PFSK-1 (cell line): ENCODE measurements around the gene LYZL4.

Experiments used
- FOXP2 ChIP-seq: optimal IDR thresholded peaks from 2 replicates; pipeline ENCODE3; 2011; ENCODE audit warnings: borderline replicate concordance, control low read depth, inconsistent platforms; ENCODE audit not compliant: insufficient read depth; ENCODE audit errors: extremely low read length, extremely low read depth
- POLR2AphosphoS5 ChIP-seq: IDR thresholded peaks from 2 replicates; pipeline ENCODE4 v1.6.1; 2012; ENCODE audit warnings: low read depth, mild to moderate bottlenecking, control low read depth, low read length, moderate library complexity
- REST ChIP-seq, 2 experiments: IDR thresholded peaks; 2 replicates each; pipeline versions ENCODE4 v1.6.1 to v1.8.0; 2011 to 2012; ENCODE audit warnings: low read depth in 2 of 2, low read length in 2 of 2, control low read depth in 1 of 2, inconsistent platforms in 1 of 2, mild to moderate bottlenecking in 1 of 2, moderate library complexity in 1 of 2; ENCODE audit not compliant: insufficient read depth in 1 of 2
- SIN3A ChIP-seq: IDR thresholded peaks from 2 replicates; pipeline ENCODE4 v1.6.1; 2012; ENCODE audit warnings: mild to moderate bottlenecking, low read length, moderate library complexity, borderline replicate concordance; ENCODE audit not compliant: insufficient read depth
- TAF1 ChIP-seq: IDR thresholded peaks from 2 replicates; pipeline ENCODE4 v1.6.1; 2012; ENCODE audit warnings: low read length, control low read depth, borderline replicate concordance; ENCODE audit not compliant: insufficient read depth

Gene LYZL4

GRCh38 chr3:42371776-42372175, 38.6 kb downstream of the LYZL4 start:
- TF ChIP-seq REST (IDR thresholded peaks at IDR 0.05; ENCODE audit: insufficient read depth in 1 of 2, low read depth in 2 of 2, low read length in 2 of 2) (no peak), POLR2AphosphoS5 (no peak), FOXP2 (no peak), TAF1 (no peak), SIN3A (no peak)

DNA sequence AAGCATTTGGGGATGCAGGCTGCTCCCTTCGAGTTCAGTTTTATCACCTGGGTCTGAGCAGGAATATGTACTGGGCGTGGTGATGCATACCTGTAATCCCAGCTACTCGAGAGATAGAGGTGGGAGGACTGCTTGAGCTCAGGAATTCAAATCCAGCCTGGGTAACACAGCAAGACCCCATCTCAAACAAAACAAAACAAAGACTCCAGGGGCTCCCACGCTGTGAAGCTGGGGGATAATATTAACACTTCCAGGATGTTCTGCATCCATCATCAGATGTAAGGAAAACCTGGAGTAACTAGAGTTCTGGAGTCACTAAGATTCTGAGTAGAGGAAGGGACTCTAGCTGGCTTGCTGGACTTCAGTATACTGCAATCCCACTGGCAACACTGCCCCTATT, 40.6 kb downstream of the LYZL4 start:
- no peak for TF ChIP-seq TAF1
- TF ChIP-seq REST (IDR thresholded peaks at IDR 0.05; ENCODE audit: insufficient read depth in 1 of 2, low read depth in 2 of 2, low read length in 2 of 2), result no peak
- no peak for TF ChIP-seq POLR2AphosphoS5
- TF ChIP-seq FOXP2, result no peak
- no peak for TF ChIP-seq SIN3A

GRCh38 chr3:42369304-42369703, 41.1 kb downstream of the LYZL4 start:
- TF ChIP-seq POLR2AphosphoS5 (no peak), REST (IDR thresholded peaks at IDR 0.05; ENCODE audit: insufficient read depth in 1 of 2, low read depth in 2 of 2, low read length in 2 of 2) (no peak), TAF1 (no peak), FOXP2 (no peak), SIN3A (no peak)

- no peak for TF ChIP-seq POLR2AphosphoS5
- no peak for TF ChIP-seq FOXP2
Measured at GRCh38 chr3:42368861-42369260, 41.5 kb downstream of the LYZL4 start.

- no peak for TF ChIP-seq FOXP2
- TF ChIP-seq SIN3A, result no peak
- TF ChIP-seq POLR2AphosphoS5, result no peak
- no peak for TF ChIP-seq TAF1
- TF ChIP-seq REST (IDR thresholded peaks at IDR 0.05; ENCODE audit: insufficient read depth in 1 of 2, low read depth in 2 of 2, low read length in 2 of 2), result no peak
Measured at GRCh38 chr3:42367903-42368302, 42.5 kb downstream of the LYZL4 start.
